ENCODE data around the gene PLCL2. TPM values are rescaled to one million over a fixed set of nuclear protein-coding genes. Genes with fewer than 3 reads are reported as not detected.

Gene PLCL2
- total and polyA plus RNA-seq, 10 of the 15 experiments (the other 5 are each of a cell fraction or from before 2014, with no cell fraction given), result 7.5 to 37.3 (median 21.7) TPM

DNA sequence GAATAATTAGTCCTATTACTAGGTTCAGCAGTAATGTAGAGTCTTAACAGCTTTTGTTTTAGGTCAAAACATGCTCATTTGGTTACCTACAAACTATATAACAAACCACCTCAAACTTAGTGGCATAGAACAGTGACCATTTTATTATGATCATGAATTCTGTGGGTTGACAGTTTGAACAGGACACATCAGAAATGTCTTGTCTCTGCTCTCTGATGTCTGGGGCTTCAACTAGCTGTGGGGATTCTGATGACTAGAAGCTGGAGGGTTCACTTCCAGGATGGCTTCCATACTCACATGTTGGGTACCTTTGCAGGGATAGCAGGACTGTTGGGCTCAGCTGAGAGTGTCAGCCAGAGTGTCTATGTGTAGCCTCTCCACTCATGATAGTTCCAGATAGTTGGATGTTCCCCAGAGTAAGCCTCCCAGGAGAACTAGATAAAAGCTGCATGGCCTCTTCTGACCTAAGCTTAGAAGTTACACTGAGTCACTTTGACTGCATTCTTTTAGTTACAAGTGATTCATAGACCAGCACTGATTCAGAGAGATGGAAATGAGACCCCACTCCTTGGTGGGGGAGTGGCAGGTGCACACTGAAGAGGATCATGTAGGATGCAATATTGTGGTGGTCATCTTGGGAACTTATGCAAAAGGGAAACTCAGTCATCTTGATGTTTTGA, 32.6 kb downstream of the PLCL2 start:
- RAD21 ChIA-PET (ENCODE audit: unreplicated experiment), result interaction anchor here (0.6 to 6.1 kb wide), 15 partner anchors 11 to 332 kb away, joined by 3 to 40 read pairs (median 5); partner anchors contain the start of gene PLCL2

More for the DNA sequence above, 32.6 kb downstream of the PLCL2 start:
- BruUV-seq (replicated peaks), result no TSS peak
- peak overlapping the region; percentile 28 for H3K27ac ChIP-seq (ENCODE audit: control insufficient read depth, insufficient read depth)
- H2AFZ ChIP-seq (ENCODE audit: control insufficient read depth, low read depth, low read length), result no peak overlapping the region
- intact Hi-C loops (cut with micrococcal nuclease; ENCODE audit: unreplicated experiment), result no loop called here
- no peak overlapping the region; the same call in 1 of the 2 replicates for H3K4me2 ChIP-seq (ENCODE audit: control insufficient read depth, insufficient read depth)
- ATAC-seq (peak; percentile 12), FAIRE-seq (no peak), DNase-seq (ENCODE audit: low read depth, low spot score) (no peak)
- ChIA-PET SMC1A (ENCODE audit: uncharacterized antibody, unreplicated experiment) (interaction anchor here (0.7 to 7.3 kb wide), 15 partner anchors 10 to 276 kb away, joined by 3 to 51 read pairs (median 4); partner anchors contain the start of gene PLCL2), CTCF (interaction anchor here (0.6 to 5.7 kb wide), 12 partner anchors 11 to 284 kb away, joined by 3 to 52 read pairs (median 4); partner anchors contain the start of gene PLCL2), POLR2A (interaction anchor here (0.8 to 2.3 kb wide), 8 partner anchors 9 to 112 kb away, joined by 3 to 12 read pairs (median 4); no protein-coding TSS in a partner anchor)
- peaks cover 93% of the 10 kb centered on the region for H3K79me2 ChIP-seq (ENCODE audit: control insufficient read depth, insufficient read depth, low read length)
- H3K9ac ChIP-seq (ENCODE audit: control insufficient read depth, insufficient read depth, low read length), result no peak overlapping the region
- H3K27me3 ChIP-seq (replicated peaks in 1 of 2; ENCODE audit: control insufficient read depth in 2 of 2, insufficient read depth in 2 of 2, low read length in 1 of 2), result no peaks in the 10 kb centered on the region
- TF ChIP-seq, protein P1, sequence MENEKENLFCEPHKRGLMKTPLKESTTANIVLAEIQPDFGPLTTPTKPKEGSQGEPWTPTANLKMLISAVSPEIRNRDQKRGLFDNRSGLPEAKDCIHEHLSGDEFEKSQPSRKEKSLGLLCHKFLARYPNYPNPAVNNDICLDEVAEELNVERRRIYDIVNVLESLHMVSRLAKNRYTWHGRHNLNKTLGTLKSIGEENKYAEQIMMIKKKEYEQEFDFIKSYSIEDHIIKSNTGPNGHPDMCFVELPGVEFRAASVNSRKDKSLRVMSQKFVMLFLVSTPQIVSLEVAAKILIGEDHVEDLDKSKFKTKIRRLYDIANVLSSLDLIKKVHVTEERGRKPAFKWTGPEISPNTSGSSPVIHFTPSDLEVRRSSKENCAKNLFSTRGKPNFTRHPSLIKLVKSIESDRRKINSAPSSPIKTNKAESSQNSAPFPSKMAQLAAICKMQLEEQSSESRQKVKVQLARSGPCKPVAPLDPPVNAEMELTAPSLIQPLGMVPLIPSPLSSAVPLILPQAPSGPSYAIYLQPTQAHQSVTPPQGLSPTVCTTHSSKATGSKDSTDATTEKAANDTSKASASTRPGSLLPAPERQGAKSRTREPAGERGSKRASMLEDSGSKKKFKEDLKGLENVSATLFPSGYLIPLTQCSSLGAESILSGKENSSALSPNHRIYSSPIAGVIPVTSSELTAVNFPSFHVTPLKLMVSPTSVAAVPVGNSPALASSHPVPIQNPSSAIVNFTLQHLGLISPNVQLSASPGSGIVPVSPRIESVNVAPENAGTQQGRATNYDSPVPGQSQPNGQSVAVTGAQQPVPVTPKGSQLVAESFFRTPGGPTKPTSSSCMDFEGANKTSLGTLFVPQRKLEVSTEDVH (IDR thresholded peaks at IDR 0.05; ENCODE audit: low read depth, partially characterized antibody), result no peak
- TF ChIP-seq ZBED1 (IDR thresholded peaks at IDR 0.05; ENCODE audit: borderline replicate concordance) (0 out of 2 replicates have a peak, but pooled peaks have one; percentile 28), FOXM1 (IDR thresholded peaks at IDR 0.05; ENCODE audit: low read depth, low read length) (no peak), NBN (IDR thresholded peaks at IDR 0.05) (no peak), EED (IDR thresholded peaks at IDR 0.05; ENCODE audit: low read depth) (0 out of 2 replicates have a peak, but pooled peaks have one; percentile 28), JUNB (IDR thresholded peaks at IDR 0.05) (no peak), PML (IDR thresholded peaks at IDR 0.05; ENCODE audit: low read length) (no peak), CEBPB (IDR thresholded peaks at IDR 0.05; ENCODE audit: borderline replicate concordance in 1 of 2, low read depth in 2 of 2, low read length in 2 of 2) (no peak), CHD2 (IDR thresholded peaks at IDR 0.05; ENCODE audit: borderline replicate concordance, low read depth, low read length) (no peak)
- H3K36me3 ChIP-seq (ENCODE audit: control insufficient read depth in 2 of 2, insufficient read depth in 2 of 2, low read length in 1 of 2), result no peaks in the 10 kb centered on the region
- H3K4me3 ChIP-seq, result no peak overlapping the region
- in situ Hi-C loops (cut with MboI), result loop anchor here (25.0 kb wide), 1 partner anchor 1555 kb away; no protein-coding TSS in a partner anchor
- H3K4me1 ChIP-seq (ENCODE audit: control insufficient read depth, insufficient read depth, low read length), result peaks cover 33% of the 10 kb centered on the region
- H4K20me1 ChIP-seq (ENCODE audit: control insufficient read depth, insufficient read depth), result no peaks in the 10 kb centered on the region
- H3K9me3 ChIP-seq (replicated peaks; ENCODE audit: control insufficient read depth, insufficient read depth, low read length), result no peaks in the 10 kb centered on the region; the same call in 1 of the 3 replicates

Measured in GM12878 (cell line).